Loucy (cell line): Measurements from ENCODE around the gene KATNBL1.

Experiments used
- H2AFZ ChIP-seq: fragments of 200-600 bp; sonication (generic); 2 replicates; pipeline ENCODE4 v1.6.0; 2016; ENCODE audit warnings: antibody characterized with exemption, mild to moderate bottlenecking, low read length, moderate library complexity
- H3F3A ChIP-seq: fragments of 200-600 bp; 2 replicates; pipeline ENCODE4 v1.6.0; 2016; ENCODE audit warnings: antibody characterized with exemption, low read depth, mild to moderate bottlenecking
- H3K27me3 ChIP-seq: fragments of 200-600 bp; sonication (generic); 2 replicates; pipeline ENCODE4 v1.6.1; 2014; ENCODE audit warnings: low read length, mild to moderate bottlenecking; ENCODE audit not compliant: insufficient read depth, poor library complexity, severe bottlenecking
- H3K36me3 ChIP-seq: fragments of 200-600 bp; sonication (generic); 2 replicates; pipeline ENCODE4 v1.6.1; 2016; ENCODE audit warnings: low read length; ENCODE audit not compliant: insufficient read depth
- H3K4me1 ChIP-seq: fragments of 200-600 bp; sonication (generic); 2 replicates; pipeline ENCODE4 v1.5.1; 2014; ENCODE audit warnings: low read length, mild to moderate bottlenecking; ENCODE audit not compliant: insufficient read depth, poor library complexity, severe bottlenecking
- H3K4me2 ChIP-seq: fragments of 200-600 bp; sonication (generic); 2 replicates; pipeline ENCODE4 v1.6.0; 2014; ENCODE audit warnings: antibody characterized with exemption, low read length, low read depth, mild to moderate bottlenecking; ENCODE audit not compliant: poor library complexity, severe bottlenecking
- H3K4me3 ChIP-seq: fragments of 200-600 bp; sonication (generic); 2 replicates; pipeline ENCODE4 v1.5.1; 2014; ENCODE audit warnings: low read length, mild to moderate bottlenecking, mixed read lengths; ENCODE audit not compliant: poor library complexity, severe bottlenecking
- H3K79me2 ChIP-seq: fragments of 200-600 bp; sonication (generic); 2 replicates; pipeline ENCODE4 v1.6.1; 2014; ENCODE audit warnings: low read length; ENCODE audit not compliant: insufficient read depth
- H3K9ac ChIP-seq: fragments of 200-600 bp; sonication (generic); 2 replicates; pipeline ENCODE4 v1.6.0; 2014; ENCODE audit warnings: mild to moderate bottlenecking, low read depth, low read length, moderate library complexity; ENCODE audit not compliant: poor library complexity, severe bottlenecking
- H3K9me2 ChIP-seq: fragments of 200-600 bp; sonication (generic); replicated peaks from 2 replicates; pipeline ENCODE4 v1.6.1; 2016; ENCODE audit warnings: low read depth, low read length, mixed read lengths
- H3K9me3 ChIP-seq: fragments of 200-600 bp; sonication (generic); 2 replicates; pipeline ENCODE4 v1.6.1; 2014; ENCODE audit warnings: mild to moderate bottlenecking, antibody characterized with exemption, low read length, low read depth; ENCODE audit not compliant: insufficient read depth
- H4K20me1 ChIP-seq: fragments of 200-600 bp; sonication (generic); 2 replicates; pipeline ENCODE4 v1.6.0; 2014; ENCODE audit warnings: antibody characterized with exemption, low read length, mild to moderate bottlenecking; ENCODE audit not compliant: insufficient read depth, poor library complexity, severe bottlenecking
- CTCF ChIP-seq: fragments of 200-600 bp; sonication (generic); conservative IDR thresholded peaks from 2 replicates; pipeline ENCODE4 v1.5.1; 2014; ENCODE audit warnings: mild to moderate bottlenecking, antibody characterized with exemption, low read length
- EZH2phosphoT487 ChIP-seq: fragments of 200-600 bp; IDR thresholded peaks from 2 replicates; pipeline ENCODE4 v1.6.1; 2018; ENCODE audit warnings: antibody characterized with exemption, mild to moderate bottlenecking, moderate library complexity, borderline replicate concordance

Gene KATNBL1

DNA sequence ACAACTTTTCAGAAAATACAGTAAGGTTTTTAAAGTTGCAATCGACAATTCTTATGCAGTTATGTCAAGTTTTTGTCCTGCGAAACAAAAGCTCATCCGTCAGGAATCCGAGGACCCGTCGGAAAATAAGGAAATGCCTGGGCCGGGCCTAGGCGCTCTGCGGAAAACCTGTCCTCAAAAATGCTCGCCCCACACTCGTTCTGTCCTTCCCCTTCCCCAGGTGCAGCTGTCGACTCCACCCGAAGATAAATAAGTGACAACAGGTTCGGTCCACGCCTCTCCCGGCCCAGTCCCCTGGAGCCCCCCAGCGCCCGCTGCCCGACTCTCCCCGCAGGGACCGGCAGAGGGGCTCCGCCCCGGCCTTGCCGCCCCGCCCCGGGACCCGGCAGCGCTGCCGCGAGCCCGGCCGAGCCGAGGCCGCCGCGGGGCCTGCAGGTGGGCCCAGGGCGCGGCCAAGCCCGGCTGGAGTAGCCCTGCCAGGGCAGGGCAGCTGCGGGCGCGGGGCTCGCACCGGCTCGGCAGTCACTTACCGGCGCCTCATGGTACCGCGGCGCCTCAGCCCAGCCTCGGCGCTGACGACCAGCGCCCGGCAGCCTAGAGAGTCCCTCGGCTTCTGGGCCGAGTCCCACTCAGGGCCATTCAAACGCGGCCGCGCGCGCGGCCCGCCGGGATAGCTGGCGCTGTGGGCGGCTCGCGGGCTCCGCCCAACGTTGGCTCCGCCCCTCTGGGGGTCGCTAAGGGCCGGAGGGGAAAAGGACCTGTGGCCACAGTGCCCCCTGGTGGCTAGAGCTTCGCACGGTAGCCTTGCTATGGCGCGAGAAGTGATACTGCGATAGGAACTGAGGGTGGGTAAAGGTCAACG is at the start of gene KATNBL1:
TSS of gene KATNBL1 (minus strand) at position 676 of the 862 bp plus-strand sequence. CDS start 46,420 bp downstream, outside the sequence.
- Histone ChIP-seq H3K9me3 (no peaks in the 10 kb centered on the region), H3K27me3 (no peaks in the 10 kb centered on the region), H2AFZ (peak within 1 kb of the TSS; percentile 89), H3K9ac (peak within 1 kb of the TSS; percentile 94), H3K36me3 (no peaks in the 10 kb centered on the region), H4K20me1 (peaks cover 16% of the 10 kb centered on the region), H3K4me1 (peaks cover 23% of the 10 kb centered on the region), H3K79me2 (peaks cover 49% of the 10 kb centered on the region), H3K4me3 (peak within 1 kb of the TSS; percentile 84), H3F3A (no peaks in the 10 kb centered on the region), H3K9me2 (no peaks in the 10 kb centered on the region), H3K4me2 (peak within 1 kb of the TSS; percentile 98)
- TF ChIP-seq CTCF: peak; percentile 75
- TF ChIP-seq EZH2phosphoT487: no peak

DNA sequence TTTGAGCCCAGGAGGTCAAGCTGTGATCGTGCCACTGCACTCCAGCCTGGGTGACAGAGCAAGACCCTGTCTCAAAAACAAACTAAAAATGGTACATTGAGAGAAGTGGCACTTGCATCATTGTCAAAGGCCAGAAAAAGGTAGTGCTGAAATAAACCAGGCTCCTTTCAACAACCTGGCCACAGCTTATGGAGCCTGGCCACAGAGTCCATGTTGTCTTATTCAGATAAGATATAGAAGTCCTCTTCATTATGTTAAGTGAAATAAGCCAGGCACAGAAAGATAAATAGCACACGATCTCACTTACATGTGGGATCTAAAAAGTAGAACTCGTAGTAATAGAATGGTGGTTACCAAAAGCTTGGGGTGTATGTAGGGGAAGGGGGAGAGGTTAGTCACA is 49.7 kb upstream of the KATNBL1 start:
- H3K9ac ChIP-seq: no peak overlapping the region

GRCh38 chr15:34258151-34258550 is 48.3 kb upstream of the KATNBL1 start:
- no peak overlapping the region for H3K4me3 ChIP-seq
- no peaks in the 10 kb centered on the region for H3K9me2 ChIP-seq
- no peaks in the 10 kb centered on the region for H3F3A ChIP-seq
- no peak overlapping the region for H2AFZ ChIP-seq
- peaks cover 80% of the 10 kb centered on the region for H3K36me3 ChIP-seq
- H3K9ac ChIP-seq: no peak overlapping the region
- H3K4me2 ChIP-seq: no peak overlapping the region
- no peaks in the 10 kb centered on the region for H4K20me1 ChIP-seq
- peaks cover 9% of the 10 kb centered on the region; the same call in 1 of the 2 replicates for H3K79me2 ChIP-seq
- H3K4me1 ChIP-seq: no peaks in the 10 kb centered on the region
- H3K9me3 ChIP-seq: no peaks in the 10 kb centered on the region
- no peaks in the 10 kb centered on the region for H3K27me3 ChIP-seq
- no peak for TF ChIP-seq EZH2phosphoT487
- no peak for TF ChIP-seq CTCF

More for the DNA sequence above, 49.7 kb upstream of the KATNBL1 start:
- H3K4me1 ChIP-seq: no peaks in the 10 kb centered on the region
- peaks cover 5% of the 10 kb centered on the region for H4K20me1 ChIP-seq
- no peaks in the 10 kb centered on the region for H3K27me3 ChIP-seq
- no peaks in the 10 kb centered on the region for H3K9me2 ChIP-seq
- TF ChIP-seq EZH2phosphoT487 (no peak), CTCF (no peak)
- no peak overlapping the region for H2AFZ ChIP-seq
- peaks cover 67% of the 10 kb centered on the region for H3K36me3 ChIP-seq
- H3K9me3 ChIP-seq: no peaks in the 10 kb centered on the region
- H3K79me2 ChIP-seq: peaks cover 9% of the 10 kb centered on the region; the same call in 1 of the 2 replicates
- H3F3A ChIP-seq: no peaks in the 10 kb centered on the region
- no peak overlapping the region for H3K4me2 ChIP-seq
- no peak overlapping the region for H3K4me3 ChIP-seq
